Effector memory CD4-positive, alpha-beta T cell (primary cell): ENCODE measurements around the gene PTPRN2.

Experiments used
- DNase-seq, 3 donors: peaks; one replicate each; pipeline ENCODE4 v3.0.0-alpha.2; 2020
- H3K27ac ChIP-seq: 2 replicates; pipeline ENCODE4 v1.7.0; 2013; ENCODE audit warnings: mild to moderate bottlenecking, low read length, moderate library complexity; ENCODE audit not compliant: insufficient read depth, poor library complexity, severe bottlenecking
- H3K27me3 ChIP-seq: replicated peaks from 2 replicates; pipeline ENCODE4 v1.7.0; 2013; ENCODE audit warnings: mild to moderate bottlenecking, low read length; ENCODE audit not compliant: insufficient read depth, control insufficient read depth, poor library complexity, severe bottlenecking
- H3K36me3 ChIP-seq: 2 replicates; pipeline ENCODE4 v1.7.0; 2013; ENCODE audit warnings: mild to moderate bottlenecking, low read length, moderate library complexity; ENCODE audit not compliant: control insufficient read depth, insufficient read depth
- H3K4me1 ChIP-seq: 2 replicates; pipeline ENCODE4 v1.7.0; 2013; ENCODE audit warnings: low read length, mild to moderate bottlenecking; ENCODE audit not compliant: control insufficient read depth, insufficient read depth, poor library complexity, severe bottlenecking
- H3K4me3 ChIP-seq: 2 replicates; pipeline ENCODE4 v1.7.0; 2013; ENCODE audit warnings: low read length, low read depth, mild to moderate bottlenecking; ENCODE audit not compliant: insufficient read depth, poor library complexity, severe bottlenecking
- H3K9me3 ChIP-seq: 2 replicates; pipeline ENCODE4 v1.7.0; 2013; ENCODE audit warnings: mild to moderate bottlenecking, low read length, moderate library complexity; ENCODE audit not compliant: control insufficient read depth

Gene PTPRN2

GRCh38 chr7:158546214-158546613 lies 41.4 kb downstream of the PTPRN2 start:
- no peak overlapping the region for H3K4me3 ChIP-seq
- no peaks in the 10 kb centered on the region for H3K36me3 ChIP-seq
- no peaks in the 10 kb centered on the region for H3K27me3 ChIP-seq
- DNase-seq: no peak
- no peaks in the 10 kb centered on the region for H3K9me3 ChIP-seq
- no peak overlapping the region for H3K27ac ChIP-seq
- H3K4me1 ChIP-seq: no peaks in the 10 kb centered on the region

GRCh38 chr7:158544708-158545107 lies 42.9 kb downstream of the PTPRN2 start:
- Histone ChIP-seq H3K4me3 (no peak overlapping the region), H3K4me1 (no peaks in the 10 kb centered on the region), H3K27me3 (no peaks in the 10 kb centered on the region), H3K9me3 (no peaks in the 10 kb centered on the region), H3K36me3 (no peaks in the 10 kb centered on the region), H3K27ac (no peak overlapping the region)
- no peak for DNase-seq

GRCh38 chr7:158543840-158544239 lies 43.8 kb downstream of the PTPRN2 start:
- Histone ChIP-seq H3K36me3 (no peaks in the 10 kb centered on the region), H3K4me3 (no peak overlapping the region), H3K27me3 (no peaks in the 10 kb centered on the region), H3K4me1 (no peaks in the 10 kb centered on the region), H3K9me3 (no peaks in the 10 kb centered on the region), H3K27ac (no peak overlapping the region)
- no peak for DNase-seq

- H3K4me1 ChIP-seq: no peaks in the 10 kb centered on the region
- no peaks in the 10 kb centered on the region for H3K36me3 ChIP-seq
- DNase-seq: no peak
- no peaks in the 10 kb centered on the region for H3K9me3 ChIP-seq
- H3K4me3 ChIP-seq: no peak overlapping the region
- H3K27me3 ChIP-seq: no peaks in the 10 kb centered on the region
- H3K27ac ChIP-seq: no peak overlapping the region
These were observed 44.7 kb downstream of the PTPRN2 start for GRCh38 chr7:158542651-158543566.

GRCh38 chr7:158541346-158542010 lies 46.1 kb downstream of the PTPRN2 start:
- H3K27ac ChIP-seq: no peak overlapping the region
- H3K4me1 ChIP-seq: no peaks in the 10 kb centered on the region
- no peaks in the 10 kb centered on the region for H3K27me3 ChIP-seq
- H3K4me3 ChIP-seq: no peak overlapping the region
- no peaks in the 10 kb centered on the region for H3K9me3 ChIP-seq
- no peaks in the 10 kb centered on the region for H3K36me3 ChIP-seq
- DNase-seq: no peak

- no peak for DNase-seq
- H3K36me3 ChIP-seq: no peaks in the 10 kb centered on the region
- H3K27me3 ChIP-seq: no peaks in the 10 kb centered on the region
- no peak overlapping the region for H3K27ac ChIP-seq
- H3K4me1 ChIP-seq: no peaks in the 10 kb centered on the region
- H3K4me3 ChIP-seq: no peak overlapping the region
- H3K9me3 ChIP-seq: no peaks in the 10 kb centered on the region
These were observed 47.9 kb downstream of the PTPRN2 start for GRCh38 chr7:158539711-158540146.

- no peaks in the 10 kb centered on the region for H3K27me3 ChIP-seq
- no peak overlapping the region for H3K27ac ChIP-seq
- no peaks in the 10 kb centered on the region for H3K9me3 ChIP-seq
- no peak overlapping the region for H3K4me3 ChIP-seq
- DNase-seq: no peak
- H3K4me1 ChIP-seq: no peaks in the 10 kb centered on the region
- H3K36me3 ChIP-seq: no peaks in the 10 kb centered on the region
These were observed 49.3 kb downstream of the PTPRN2 start for GRCh38 chr7:158538156-158538946.

GRCh38 chr7:158537516-158537882 lies 50.1 kb downstream of the PTPRN2 start:
- no peak for DNase-seq
- no peaks in the 10 kb centered on the region for H3K36me3 ChIP-seq
- no peaks in the 10 kb centered on the region for H3K4me1 ChIP-seq
- no peak overlapping the region for H3K27ac ChIP-seq
- no peaks in the 10 kb centered on the region for H3K9me3 ChIP-seq
- no peak overlapping the region for H3K4me3 ChIP-seq
- no peaks in the 10 kb centered on the region for H3K27me3 ChIP-seq

- H3K4me1 ChIP-seq: no peaks in the 10 kb centered on the region
- H3K9me3 ChIP-seq: no peaks in the 10 kb centered on the region
- no peaks in the 10 kb centered on the region for H3K27me3 ChIP-seq
- H3K4me3 ChIP-seq: no peak overlapping the region
- H3K36me3 ChIP-seq: no peaks in the 10 kb centered on the region
- DNase-seq: no peak
- H3K27ac ChIP-seq: no peak overlapping the region
These were observed 50.6 kb downstream of the PTPRN2 start for GRCh38 chr7:158536871-158537515.
